ENCODE data around the gene ARIH1. TPM values are rescaled to one million over a fixed set of nuclear protein-coding genes. Genes with fewer than 3 reads are reported as not detected.

The ARIH1 gene
- total RNA-seq, 1 experiment from 2014 or later: 31.6 TPM

Other genes with a start within 250 kb of the ARIH1 start
- 2,564 and 2,981 TPM in 2 replicates for gene PKM, start 243.1 kb upstream of the ARIH1 start, total RNA-seq (2014; rRNA removed; shearing (Covaris generic))
- 34.6 and 38.7 TPM in 2 replicates for gene PARP6, start 201.8 kb upstream of the ARIH1 start, total RNA-seq (2014; rRNA removed; shearing (Covaris generic))
- gene CELF6, start 154.2 kb upstream of the ARIH1 start, total RNA-seq (2014; rRNA removed; shearing (Covaris generic)): not detected in 2 replicates
- gene HEXA, start 98.3 kb upstream of the ARIH1 start, total RNA-seq (2014; rRNA removed; shearing (Covaris generic)): 114 and 116 TPM in 2 replicates
- not detected in 2 replicates for gene TMEM202, start 76.0 kb upstream of the ARIH1 start, total RNA-seq (2014; rRNA removed; shearing (Covaris generic))
- not detected in 2 replicates for gene GOLGA6B, start 180.4 kb downstream of the ARIH1 start, total RNA-seq (2014; rRNA removed; shearing (Covaris generic))
- 0.20 TPM in 1 of 2 replicates, not detected in the other for gene HIGD2B, start 211.9 kb downstream of the ARIH1 start, total RNA-seq (2014; rRNA removed; shearing (Covaris generic))
- gene BBS4, start 211.9 kb downstream of the ARIH1 start, total RNA-seq (2014; rRNA removed; shearing (Covaris generic)): 9.4 and 10.3 TPM in 2 replicates